PC-9 (cell line): ENCODE data around the gene ITGB4. TPM values are rescaled to one million over a fixed set of nuclear protein-coding genes. Genes with fewer than 3 reads are reported as not detected.

ENCODE experiments used
- BruUV-seq: library from RNA; stranded (reverse); fragments of 400-500 nt; replicated peaks from 2 replicates; lab custom pipeline; 2021; lab: Mats Ljungman, UMichigan
- CTCF ChIA-PET: fragments of 300-600 bp; sonication (Branson Sonifier 250); formaldehyde crosslinking; loops from one replicate; lab custom pipeline; 2022; ENCODE audit warnings: antibody characterized with exemption; lab: Charles Lee
- POLR2A ChIA-PET: fragments of 300-600 bp; sonication (Branson Sonifier 250); formaldehyde crosslinking; loops from one replicate; lab custom pipeline; 2022; ENCODE audit warnings: antibody characterized with exemption; ENCODE audit not compliant: unreplicated experiment; lab: Charles Lee
- DNase-seq, 2 experiments: peaks; one replicate each; pipeline versions ENCODE4 v3.0.0 to v3.0.0-alpha.2; 2015 to 2022; ENCODE audit warnings: mixed read lengths in 1 of 2
- H2AFZ ChIP-seq: fragments of 200-600 bp; sonication (generic); 2 replicates; pipeline ENCODE4 v1.8.1; 2017; ENCODE audit warnings: antibody characterized with exemption
- H3F3A ChIP-seq: fragments of 200-600 bp; sonication (generic); 2 replicates; pipeline ENCODE4 v1.8.1; 2017; ENCODE audit warnings: antibody characterized with exemption, mild to moderate bottlenecking, low read depth; ENCODE audit not compliant: insufficient read depth
- H3K27ac ChIP-seq: fragments of 200-600 bp; sonication (generic); 2 replicates; pipeline ENCODE4 v1.6.1; 2016; ENCODE audit warnings: mixed run types
- H3K27me3 ChIP-seq: fragments of 200-600 bp; sonication (generic); 2 replicates; pipeline ENCODE4 v1.6.1; 2016; ENCODE audit warnings: low read depth, mixed run types; ENCODE audit not compliant: insufficient read depth
- H3K36me3 ChIP-seq: fragments of 200-600 bp; sonication (generic); 2 replicates; pipeline ENCODE4 v1.6.1; 2016; ENCODE audit warnings: low read depth, mixed run types
- H3K4me1 ChIP-seq: fragments of 200-600 bp; sonication (generic); replicated peaks from 2 replicates; pipeline ENCODE4 v1.6.1; 2016; ENCODE audit warnings: mixed run types; ENCODE audit not compliant: insufficient read depth
- H3K4me2 ChIP-seq: fragments of 200-600 bp; sonication (generic); 2 replicates; pipeline ENCODE4 v1.6.1; 2017; ENCODE audit warnings: mixed run types
- H3K4me3 ChIP-seq: fragments of 200-600 bp; sonication (generic); 2 replicates; pipeline ENCODE4 v1.6.1; 2016; ENCODE audit warnings: mixed run types
- H3K79me2 ChIP-seq: fragments of 200-600 bp; sonication (generic); 2 replicates; pipeline ENCODE4 v1.6.1; 2017; ENCODE audit warnings: low read depth, mixed run types
- H3K9me2 ChIP-seq: fragments of 200-600 bp; sonication (generic); 2 replicates; pipeline ENCODE4 v1.8.1; 2017; ENCODE audit warnings: mild to moderate bottlenecking; ENCODE audit not compliant: insufficient read depth
- H3K9me3 ChIP-seq: fragments of 200-600 bp; sonication (generic); 2 replicates; pipeline ENCODE4 v1.8.1; 2016; ENCODE audit warnings: low read depth; ENCODE audit not compliant: insufficient read depth
- H4K20me1 ChIP-seq: fragments of 200-600 bp; sonication (generic); 2 replicates; pipeline ENCODE4 v1.8.1; 2017; ENCODE audit not compliant: insufficient read depth
- CTCF ChIP-seq: fragments of 200-600 bp; sonication (generic); conservative IDR thresholded peaks from 2 replicates; pipeline ENCODE4 v1.6.1; 2017; ENCODE audit warnings: mixed run types, antibody characterized with exemption, mild to moderate bottlenecking, moderate library complexity
- EZH2 ChIP-seq: fragments of 200-600 bp; sonication (generic); IDR thresholded peaks from 2 replicates; pipeline ENCODE4 v1.8.0; 2017; ENCODE audit warnings: antibody characterized with exemption, low read depth
- intact Hi-C: fragments of 100-400 bp; cut with micrococcal nuclease; formaldehyde crosslinking; loops from one replicate; pipeline ENCODE4 v1.10.0; 2022; ENCODE audit not compliant: unreplicated experiment
- total RNA-seq: library from RNA; stranded (reverse); gene quantifications from 2 replicates; pipeline ENCODE4 v1.2.3, GENCODE V29; 2021

Gene ITGB4
- total RNA-seq, 1 experiment from 2014 or later: 461 TPM

DNA sequence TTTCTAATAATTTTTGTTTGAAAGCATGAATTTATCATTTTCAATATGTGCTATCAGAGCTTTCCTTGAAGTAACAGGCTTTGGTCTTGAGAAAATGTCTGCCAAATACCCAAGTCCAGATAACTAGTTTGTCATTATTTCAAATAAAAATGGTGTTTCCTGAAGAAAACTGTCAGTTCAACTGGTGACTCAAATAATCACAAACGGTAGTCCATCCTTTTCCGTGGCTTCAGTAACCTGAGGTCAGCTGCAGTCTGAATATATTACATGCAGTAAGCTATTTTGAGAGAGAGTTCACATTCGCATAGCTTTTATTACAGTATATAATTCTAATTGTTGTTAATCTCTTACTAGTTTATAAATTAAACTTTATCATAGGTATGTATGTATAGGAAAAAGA lies 44.8 kb upstream of the ITGB4 start:
- TF ChIP-seq EZH2: no peak
- TF ChIP-seq CTCF: no peak
- H3K79me2 ChIP-seq: peaks cover 42% of the 10 kb centered on the region
- no peaks in the 10 kb centered on the region for H3K9me2 ChIP-seq
- no peak for DNase-seq
- peaks cover 16% of the 10 kb centered on the region; the same call in 1 of the 2 replicates for H4K20me1 ChIP-seq
- no peaks in the 10 kb centered on the region for H3K9me3 ChIP-seq
- intact Hi-C loops: no loop called here
- peaks cover 35% of the 10 kb centered on the region for H3K4me1 ChIP-seq
- no peak overlapping the region for H3K27ac ChIP-seq
- no peaks in the 10 kb centered on the region for H3K27me3 ChIP-seq
- H2AFZ ChIP-seq: no peak overlapping the region
- BruUV-seq: no TSS peak
- ChIA-PET POLR2A (interaction anchor here (0.6 to 0.7 kb wide), 2 partner anchors 139 to 367 kb away, joined by 3 read pairs; no protein-coding TSS in a partner anchor), CTCF (interaction anchor here (0.6 kb wide), 1 partner anchor 151 kb away, joined by 6 read pairs; the partner anchor contains the start of gene LLGL2)
- peaks cover 44% of the 10 kb centered on the region for H3F3A ChIP-seq
- no peak overlapping the region for H3K4me3 ChIP-seq
- no peak overlapping the region for H3K4me2 ChIP-seq
- H3K36me3 ChIP-seq: peaks cover 11% of the 10 kb centered on the region

- no peaks in the 10 kb centered on the region for H3K9me2 ChIP-seq
- no peak overlapping the region for H2AFZ ChIP-seq
- H3K36me3 ChIP-seq: no peaks in the 10 kb centered on the region; the same call in 1 of the 2 replicates
- ChIA-PET POLR2A (interaction anchor here (0.6 to 1.0 kb wide), 3 partner anchors 20 to 175 kb away, joined by 3 to 17 read pairs (median 5); partner anchors contain the start of genes ITGB4 and WBP2), CTCF (interaction anchor here (0.7 to 2.3 kb wide), 6 partner anchors 34 to 68 kb away, joined by 3 to 11 read pairs (median 4); partner anchors contain the start of genes ITGB4 and SMIM5)
- H3K27me3 ChIP-seq: no peaks in the 10 kb centered on the region
- H3K4me2 ChIP-seq: peak overlapping the region; percentile 56
- no peak overlapping the region for H3K4me3 ChIP-seq
- peaks cover 58% of the 10 kb centered on the region for H3K4me1 ChIP-seq
- peaks cover 55% of the 10 kb centered on the region for H3K79me2 ChIP-seq
- peaks cover 48% of the 10 kb centered on the region for H3F3A ChIP-seq
- peaks cover 11% of the 10 kb centered on the region; the same call in 1 of the 2 replicates for H4K20me1 ChIP-seq
- no TSS peak for BruUV-seq
- no peaks in the 10 kb centered on the region for H3K9me3 ChIP-seq
- DNase-seq: peak; percentile 70 to 77
- intact Hi-C loops: loop anchor here (1.0 kb wide), 2 partner anchors 44 to 68 kb away; no protein-coding TSS in a partner anchor
- no peak for TF ChIP-seq EZH2
- TF ChIP-seq CTCF: peak; percentile 58
- H3K27ac ChIP-seq: peak overlapping the region; percentile 51
These were observed 41.5 kb upstream of the ITGB4 start for GRCh38 chr17:75679706-75680211.

DNA sequence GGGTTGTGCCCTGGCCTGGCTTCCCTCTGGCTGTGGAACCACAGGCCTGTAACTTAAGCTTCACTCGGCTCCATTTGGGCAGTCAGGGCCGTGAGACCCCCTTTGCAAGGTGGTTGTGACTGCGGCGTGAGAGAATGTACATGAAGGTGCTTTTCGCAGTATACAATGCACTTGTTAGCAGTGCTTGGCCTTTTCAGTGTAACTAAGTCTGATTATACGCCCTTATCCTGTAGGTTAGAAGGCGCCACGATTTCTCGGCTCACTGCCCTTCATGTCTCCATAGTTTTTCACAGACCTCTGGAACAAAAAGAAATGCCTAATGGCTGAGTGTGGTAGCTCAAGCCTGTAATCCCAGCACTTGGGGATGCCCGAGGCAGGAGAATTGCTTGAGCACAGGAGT lies 40.8 kb upstream of the ITGB4 start:
- Histone ChIP-seq H3K4me1 (peaks cover 61% of the 10 kb centered on the region), H2AFZ (no peak overlapping the region), H3K27ac (peak overlapping the region; percentile 51; the same call in 1 of the 2 replicates), H3K79me2 (peaks cover 61% of the 10 kb centered on the region), H3K9me3 (no peaks in the 10 kb centered on the region), H3K9me2 (no peaks in the 10 kb centered on the region), H3F3A (peaks cover 47% of the 10 kb centered on the region), H3K4me2 (no peak overlapping the region), H3K36me3 (no peaks in the 10 kb centered on the region; the same call in 1 of the 2 replicates), H4K20me1 (peaks cover 10% of the 10 kb centered on the region; the same call in 1 of the 2 replicates), H3K4me3 (no peak overlapping the region), H3K27me3 (no peaks in the 10 kb centered on the region)
- TF ChIP-seq CTCF: no peak
- TF ChIP-seq EZH2: no peak
- BruUV-seq: no TSS peak
- intact Hi-C loops: no loop called here
- no peak for DNase-seq
- ChIA-PET POLR2A (interaction anchor here (0.6 to 1.0 kb wide), 3 partner anchors 19 to 43 kb away, joined by 3 to 17 read pairs (median 5); partner anchors contain the start of gene ITGB4), CTCF (interaction anchor here (0.7 to 2.3 kb wide), 5 partner anchors 33 to 67 kb away, joined by 3 to 11 read pairs (median 4); partner anchors contain the start of genes ITGB4 and SMIM5)
